ENCODE measurements around the gene OR2T33. TPM values are rescaled to one million over a fixed set of nuclear protein-coding genes. Genes with fewer than 3 reads are reported as not detected.
"Not testable (repeated sequence)": the region's sequence is repeated elsewhere in the genome, so short reads cannot be mapped to it uniquely, and the experiment has no call there.

OR2T33 gene, protein sequence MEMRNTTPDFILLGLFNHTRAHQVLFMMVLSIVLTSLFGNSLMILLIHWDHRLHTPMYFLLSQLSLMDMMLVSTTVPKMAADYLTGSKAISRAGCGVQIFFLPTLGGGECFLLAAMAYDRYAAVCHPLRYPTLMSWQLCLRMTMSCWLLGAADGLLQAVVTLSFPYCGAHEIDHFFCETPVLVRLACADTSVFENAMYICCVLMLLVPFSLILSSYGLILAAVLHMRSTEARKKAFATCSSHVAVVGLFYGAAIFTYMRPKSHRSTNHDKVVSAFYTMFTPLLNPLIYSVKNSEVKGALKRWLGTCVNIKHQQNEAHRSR
- total RNA-seq: not detected

DNA sequence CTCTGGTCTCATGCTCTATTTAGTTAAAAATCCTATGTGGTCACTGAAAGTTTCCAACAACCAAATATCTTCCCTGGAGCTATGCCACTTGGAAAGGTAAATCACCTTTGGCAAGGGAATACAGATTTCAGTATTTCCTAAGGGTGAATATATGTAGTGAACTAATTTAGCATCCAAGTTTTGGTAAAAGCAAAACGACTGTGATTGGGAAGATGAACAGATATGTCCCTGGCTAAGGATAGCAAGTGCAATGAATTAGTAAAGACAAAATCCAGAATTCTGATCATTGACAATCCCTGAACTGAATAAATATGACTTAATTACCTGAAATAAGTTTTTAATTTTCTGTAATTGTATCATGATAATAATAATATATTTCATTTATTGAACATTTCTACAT is at the start of gene OR2T33:
OR2T33 (minus strand) TSS at position 101 of the 400 bp plus-strand sequence. CDS start 4,162 bp downstream, outside the sequence.
- no peaks in the 10 kb centered on the region for H3K27me3 ChIP-seq (ENCODE audit: control insufficient read depth in 3 of 3, insufficient read depth in 3 of 3, low read length in 3 of 3)
- no peak within 1 kb of the TSS for H3K27ac ChIP-seq (ENCODE audit: low read depth, low read length)
- no peaks in the 10 kb centered on the region for H3K4me1 ChIP-seq (ENCODE audit: control insufficient read depth in 3 of 3, insufficient read depth in 3 of 3, low read length in 3 of 3)

DNA sequence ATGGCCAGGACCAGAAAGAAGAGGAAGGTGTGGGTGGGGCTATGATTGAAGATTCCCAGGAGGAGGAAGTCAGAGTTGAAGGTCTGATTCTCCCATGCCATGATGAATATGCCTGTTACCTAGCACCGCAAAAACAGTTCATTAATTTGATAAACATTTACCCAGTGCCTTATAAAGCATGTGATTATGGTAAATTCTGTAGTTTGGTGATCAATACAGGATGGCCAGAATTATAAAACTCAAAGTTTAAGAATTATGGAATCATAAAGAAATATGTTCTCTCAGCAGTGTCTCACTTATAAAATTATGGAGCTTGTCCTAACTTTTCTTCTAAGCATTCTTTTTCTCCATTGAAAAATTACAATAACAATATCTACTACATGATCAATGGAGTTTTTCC is 46.7 kb upstream of the OR2T33 start, which contains the start of gene OR2M7:
OR2M7 (minus strand) TSS at position 101 of the 400 bp plus-strand sequence; CDS start at position 101, 0 bp downstream.
- no peak within 1 kb of the TSS for H3K9ac ChIP-seq (ENCODE audit: low read depth in 1 of 3, low read length in 3 of 3)
- no peaks in the 10 kb centered on the region for H3K9me3 ChIP-seq (ENCODE audit: control insufficient read depth in 3 of 3, low read length in 3 of 3)

More for the DNA sequence above, at the start of gene OR2T33:
- no peak within 1 kb of the TSS for H3K9ac ChIP-seq (ENCODE audit: low read depth in 1 of 3, low read length in 3 of 3)
- no peak within 1 kb of the TSS for H3K4me3 ChIP-seq (ENCODE audit: low read length in 3 of 3)
- H3K36me3 ChIP-seq (ENCODE audit: control insufficient read depth in 3 of 3, insufficient read depth in 3 of 3, low read length in 3 of 3): no peaks in the 10 kb centered on the region
- H3K9me3 ChIP-seq (ENCODE audit: control insufficient read depth in 3 of 3, low read length in 3 of 3): no peaks in the 10 kb centered on the region

DNA sequence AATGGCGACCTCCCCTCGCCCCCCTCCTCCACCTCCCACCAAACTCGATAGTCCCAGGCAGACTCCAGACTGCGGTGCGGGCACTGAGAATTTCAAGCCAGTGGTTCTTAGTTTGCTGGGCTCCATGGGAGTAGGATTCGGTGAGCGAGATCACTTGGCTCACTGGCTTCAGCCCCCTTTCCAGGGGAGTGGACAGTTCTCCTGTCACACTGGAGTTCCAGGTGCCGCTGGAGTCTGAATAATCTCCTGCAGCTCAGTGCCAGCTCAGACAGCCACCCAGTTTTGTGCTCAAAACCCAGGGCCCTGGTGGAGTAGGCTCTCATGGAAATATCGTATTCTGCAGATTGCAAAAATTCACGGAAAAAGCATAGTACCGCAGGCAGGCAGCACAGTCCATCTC is 39.0 kb upstream of the OR2T33 start:
- Histone ChIP-seq H3K36me3 (ENCODE audit: control insufficient read depth in 3 of 3, insufficient read depth in 3 of 3, low read length in 3 of 3) (no peaks in the 10 kb centered on the region), H3K4me3 (ENCODE audit: low read length in 3 of 3) (no peak overlapping the region), H3K27me3 (ENCODE audit: control insufficient read depth in 3 of 3, insufficient read depth in 3 of 3, low read length in 3 of 3) (no peaks in the 10 kb centered on the region), H3K9ac (ENCODE audit: low read depth in 1 of 3, low read length in 3 of 3) (no peak overlapping the region), H3K27ac (ENCODE audit: low read depth, low read length) (no peak overlapping the region), H3K4me1 (ENCODE audit: control insufficient read depth in 3 of 3, insufficient read depth in 3 of 3, low read length in 3 of 3) (no peaks in the 10 kb centered on the region), H3K9me3 (ENCODE audit: control insufficient read depth in 3 of 3, low read length in 3 of 3) (no peaks in the 10 kb centered on the region)

More for the DNA sequence above, 46.7 kb upstream of the OR2T33 start, which contains the start of gene OR2M7:
- no peaks in the 10 kb centered on the region for H3K27me3 ChIP-seq (ENCODE audit: control insufficient read depth in 3 of 3, insufficient read depth in 3 of 3, low read length in 3 of 3)
- H3K36me3 ChIP-seq (ENCODE audit: control insufficient read depth in 3 of 3, insufficient read depth in 3 of 3, low read length in 3 of 3): no peaks in the 10 kb centered on the region
- no peak within 1 kb of the TSS for H3K27ac ChIP-seq (ENCODE audit: low read depth, low read length)
- H3K4me1 ChIP-seq (ENCODE audit: control insufficient read depth in 3 of 3, insufficient read depth in 3 of 3, low read length in 3 of 3): no peaks in the 10 kb centered on the region
- H3K4me3 ChIP-seq (ENCODE audit: low read length in 3 of 3): no peak within 1 kb of the TSS

DNA sequence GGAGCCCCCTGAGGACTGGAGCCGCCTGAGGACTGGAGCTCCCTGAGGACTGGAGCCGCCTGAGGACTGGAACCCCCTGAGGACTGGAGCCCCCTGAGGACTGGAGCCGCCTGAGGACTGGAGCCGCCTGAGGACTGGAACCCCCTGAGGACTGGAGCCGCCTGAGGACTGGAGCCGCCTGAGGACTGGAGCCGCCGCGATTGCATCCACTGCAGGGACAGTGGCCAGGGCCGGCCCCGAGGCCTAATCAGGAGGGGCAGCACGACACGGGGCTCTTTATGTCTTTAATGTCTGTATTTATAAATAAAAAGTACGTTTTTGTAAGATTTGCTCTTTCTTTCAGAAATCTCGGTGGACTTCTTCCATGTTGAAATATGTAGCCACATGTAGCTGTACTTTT is 29.0 kb upstream of the OR2T33 start:
- H3K4me3 ChIP-seq (ENCODE audit: low read length in 3 of 3); H3K27ac ChIP-seq (ENCODE audit: low read depth, low read length); H3K27me3 ChIP-seq (ENCODE audit: control insufficient read depth in 3 of 3, insufficient read depth in 3 of 3, low read length in 3 of 3); H3K9me3 ChIP-seq (ENCODE audit: control insufficient read depth in 3 of 3, low read length in 3 of 3); H3K4me1 ChIP-seq (ENCODE audit: control insufficient read depth in 3 of 3, insufficient read depth in 3 of 3, low read length in 3 of 3); H3K9ac ChIP-seq (ENCODE audit: low read depth in 1 of 3, low read length in 3 of 3); H3K36me3 ChIP-seq (ENCODE audit: control insufficient read depth in 3 of 3, insufficient read depth in 3 of 3, low read length in 3 of 3): not testable (repeated sequence)

DNA sequence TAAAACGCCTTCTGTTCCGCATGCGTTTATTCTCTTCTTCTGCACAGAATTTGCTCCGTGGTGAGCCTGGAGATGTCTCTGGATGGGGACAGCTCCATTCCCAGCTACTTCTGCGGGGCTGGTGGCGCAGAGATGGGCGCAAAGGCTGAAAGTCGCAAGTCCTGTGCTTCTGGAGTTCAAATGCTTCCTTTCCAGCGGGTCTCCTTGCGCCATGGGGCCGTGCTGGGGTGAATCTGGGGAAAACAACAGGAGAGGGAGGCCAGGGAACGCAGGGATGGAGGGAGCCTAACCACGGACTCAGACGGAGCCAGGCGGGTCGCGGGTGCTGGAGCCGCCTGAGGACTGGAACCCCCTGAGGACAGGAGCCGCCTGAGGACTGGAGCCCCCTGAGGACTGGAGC is 28.3 kb upstream of the OR2T33 start:
- Histone ChIP-seq H3K4me3 (ENCODE audit: low read length in 3 of 3) (no peak overlapping the region), H3K27ac (ENCODE audit: low read depth, low read length) (no peak overlapping the region), H3K9me3 (ENCODE audit: control insufficient read depth in 3 of 3, low read length in 3 of 3) (no peaks in the 10 kb centered on the region), H3K4me1 (ENCODE audit: control insufficient read depth in 3 of 3, insufficient read depth in 3 of 3, low read length in 3 of 3) (no peaks in the 10 kb centered on the region), H3K36me3 (ENCODE audit: control insufficient read depth in 3 of 3, insufficient read depth in 3 of 3, low read length in 3 of 3) (no peaks in the 10 kb centered on the region), H3K27me3 (ENCODE audit: control insufficient read depth in 3 of 3, insufficient read depth in 3 of 3, low read length in 3 of 3) (no peaks in the 10 kb centered on the region), H3K9ac (ENCODE audit: low read depth in 1 of 3, low read length in 3 of 3) (no peak overlapping the region)

DNA sequence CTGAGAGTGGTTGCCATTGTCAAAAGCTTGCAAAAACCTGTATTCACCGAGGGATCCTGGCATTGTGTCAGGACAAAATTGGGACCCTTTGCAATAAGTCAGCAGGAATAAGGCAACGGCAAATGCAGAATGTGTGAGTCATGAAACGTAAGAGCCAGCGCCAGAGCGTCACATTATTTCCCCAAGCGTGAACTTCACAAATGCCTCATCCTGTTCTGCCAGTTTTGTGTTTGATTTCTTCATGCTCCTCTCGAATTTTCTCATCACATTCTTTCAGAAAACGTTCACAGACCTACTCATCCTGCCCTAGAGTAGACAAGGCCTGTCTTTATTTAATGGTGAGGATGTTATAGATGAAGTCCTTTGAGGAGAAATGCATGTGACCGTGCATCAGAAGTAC is 27.9 kb upstream of the OR2T33 start:
- H3K4me1 ChIP-seq (ENCODE audit: control insufficient read depth in 3 of 3, insufficient read depth in 3 of 3, low read length in 3 of 3); H3K27ac ChIP-seq (ENCODE audit: low read depth, low read length); H3K27me3 ChIP-seq (ENCODE audit: control insufficient read depth in 3 of 3, insufficient read depth in 3 of 3, low read length in 3 of 3); H3K36me3 ChIP-seq (ENCODE audit: control insufficient read depth in 3 of 3, insufficient read depth in 3 of 3, low read length in 3 of 3); H3K4me3 ChIP-seq (ENCODE audit: low read length in 3 of 3); H3K9me3 ChIP-seq (ENCODE audit: control insufficient read depth in 3 of 3, low read length in 3 of 3); H3K9ac ChIP-seq (ENCODE audit: low read depth in 1 of 3, low read length in 3 of 3): not testable (repeated sequence)

DNA sequence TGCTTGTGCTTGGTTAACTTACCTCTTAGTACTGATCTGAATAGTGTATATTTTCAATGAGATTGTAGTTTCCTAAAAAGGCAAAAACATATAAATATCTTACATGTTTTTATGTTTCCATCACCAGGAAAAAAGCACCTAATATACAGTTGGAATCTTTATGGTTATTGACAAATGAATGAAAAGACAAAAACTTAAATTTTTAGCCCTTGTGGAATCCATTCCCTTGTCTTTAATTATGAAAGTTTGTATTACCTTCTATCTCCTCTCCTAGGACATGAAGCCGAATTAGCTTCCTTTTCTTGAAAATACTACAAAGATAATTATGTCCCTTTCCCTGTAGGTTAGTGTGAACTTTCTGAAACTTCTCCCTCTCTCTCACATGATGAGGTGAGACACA is 25.5 kb upstream of the OR2T33 start, which contains the start of gene OR2T12:
OR2T12 (minus strand) TSS at position 101 of the 400 bp plus-strand sequence. CDS start 7,846 bp downstream, outside the sequence.
- no peak within 1 kb of the TSS for H3K27ac ChIP-seq (ENCODE audit: low read depth, low read length)
- no peaks in the 10 kb centered on the region for H3K27me3 ChIP-seq (ENCODE audit: control insufficient read depth in 3 of 3, insufficient read depth in 3 of 3, low read length in 3 of 3)
- no peaks in the 10 kb centered on the region for H3K4me1 ChIP-seq (ENCODE audit: control insufficient read depth in 3 of 3, insufficient read depth in 3 of 3, low read length in 3 of 3)
- no peak within 1 kb of the TSS for H3K4me3 ChIP-seq (ENCODE audit: low read length in 3 of 3)
- no peaks in the 10 kb centered on the region for H3K9me3 ChIP-seq (ENCODE audit: control insufficient read depth in 3 of 3, low read length in 3 of 3)
- no peaks in the 10 kb centered on the region for H3K36me3 ChIP-seq (ENCODE audit: control insufficient read depth in 3 of 3, insufficient read depth in 3 of 3, low read length in 3 of 3)
- H3K9ac ChIP-seq (ENCODE audit: low read depth in 1 of 3, low read length in 3 of 3): no peak within 1 kb of the TSS

DNA sequence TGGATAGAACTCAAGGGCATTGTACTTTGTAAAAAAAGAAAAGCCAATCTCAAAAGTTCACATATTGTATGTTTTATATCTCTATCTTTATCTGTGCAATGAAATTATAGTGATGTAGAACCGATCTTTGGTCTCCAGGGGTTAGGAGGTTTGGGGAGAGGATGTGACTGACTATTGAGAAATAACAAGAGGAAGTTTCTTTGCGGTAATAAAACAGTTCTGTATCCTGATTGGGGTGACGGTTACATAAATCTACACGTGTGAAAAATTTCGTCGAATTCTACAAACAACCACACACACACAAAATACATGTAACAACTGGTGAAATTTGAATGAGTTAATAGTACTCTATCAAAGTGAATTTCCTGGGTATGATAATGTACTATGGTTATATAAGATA is 10.6 kb upstream of the OR2T33 start:
- Histone ChIP-seq H3K27ac (ENCODE audit: low read depth, low read length) (no peak overlapping the region), H3K4me3 (ENCODE audit: low read length in 3 of 3) (no peak overlapping the region), H3K9me3 (ENCODE audit: control insufficient read depth in 3 of 3, low read length in 3 of 3) (no peaks in the 10 kb centered on the region), H3K27me3 (ENCODE audit: control insufficient read depth in 3 of 3, insufficient read depth in 3 of 3, low read length in 3 of 3) (no peaks in the 10 kb centered on the region), H3K36me3 (ENCODE audit: control insufficient read depth in 3 of 3, insufficient read depth in 3 of 3, low read length in 3 of 3) (no peaks in the 10 kb centered on the region), H3K4me1 (ENCODE audit: control insufficient read depth in 3 of 3, insufficient read depth in 3 of 3, low read length in 3 of 3) (no peaks in the 10 kb centered on the region), H3K9ac (ENCODE audit: low read depth in 1 of 3, low read length in 3 of 3) (no peak overlapping the region)

DNA sequence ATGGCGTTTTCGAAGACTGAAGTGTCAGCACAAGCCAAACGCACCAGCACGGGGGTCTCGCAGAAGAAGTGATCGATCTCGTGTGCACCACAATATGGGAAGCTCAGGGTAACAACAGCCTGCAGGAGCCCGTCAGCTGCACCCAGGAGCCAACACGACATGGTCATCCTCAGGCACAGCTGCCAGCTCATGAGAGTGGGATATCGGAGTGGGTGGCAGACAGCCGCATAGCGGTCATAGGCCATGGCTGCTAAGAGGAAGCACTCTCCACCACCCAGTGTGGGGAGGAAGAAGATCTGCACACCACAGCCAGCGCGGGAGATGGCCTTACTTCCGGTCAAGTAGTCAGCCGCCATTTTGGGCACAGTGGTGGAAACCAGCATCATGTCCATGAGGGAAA is 4.6 kb downstream of the OR2T33 start:
- not testable (repeated sequence) for H3K36me3 ChIP-seq (ENCODE audit: control insufficient read depth in 3 of 3, insufficient read depth in 3 of 3, low read length in 3 of 3); H3K9ac ChIP-seq (ENCODE audit: low read depth in 1 of 3, low read length in 3 of 3); H3K27me3 ChIP-seq (ENCODE audit: control insufficient read depth in 3 of 3, insufficient read depth in 3 of 3, low read length in 3 of 3); H3K9me3 ChIP-seq (ENCODE audit: control insufficient read depth in 3 of 3, low read length in 3 of 3); H3K27ac ChIP-seq (ENCODE audit: low read depth, low read length); H3K4me3 ChIP-seq (ENCODE audit: low read length in 3 of 3); H3K4me1 ChIP-seq (ENCODE audit: control insufficient read depth in 3 of 3, insufficient read depth in 3 of 3, low read length in 3 of 3)

DNA sequence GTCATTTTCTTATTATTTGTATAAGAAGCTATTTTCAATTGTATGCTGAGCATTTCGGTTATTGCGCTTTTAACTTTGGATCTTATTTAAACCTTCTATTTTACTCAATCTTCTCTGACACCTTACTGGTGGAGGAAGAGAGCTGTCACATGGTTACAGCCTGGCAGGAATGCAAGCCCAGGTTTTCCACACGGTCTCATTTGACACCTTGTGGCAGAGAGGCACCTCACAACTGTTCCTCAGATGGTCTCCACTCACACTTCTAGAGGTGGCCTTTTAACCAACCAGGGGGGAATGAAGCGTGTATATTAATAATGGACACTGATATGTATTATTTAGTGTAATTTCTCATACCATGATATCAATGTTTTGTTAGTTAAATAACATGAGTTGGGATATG is 9.6 kb downstream of the OR2T33 start:
- H3K9ac ChIP-seq (ENCODE audit: low read depth in 1 of 3, low read length in 3 of 3): no peak overlapping the region
- H3K4me3 ChIP-seq (ENCODE audit: low read length in 3 of 3): no peak overlapping the region
- no peaks in the 10 kb centered on the region for H3K36me3 ChIP-seq (ENCODE audit: control insufficient read depth in 3 of 3, insufficient read depth in 3 of 3, low read length in 3 of 3)
- no peaks in the 10 kb centered on the region for H3K4me1 ChIP-seq (ENCODE audit: control insufficient read depth in 3 of 3, insufficient read depth in 3 of 3, low read length in 3 of 3)
- H3K27ac ChIP-seq (ENCODE audit: low read depth, low read length): no peak overlapping the region
- no peaks in the 10 kb centered on the region for H3K9me3 ChIP-seq (ENCODE audit: control insufficient read depth in 3 of 3, low read length in 3 of 3)
- H3K27me3 ChIP-seq (ENCODE audit: control insufficient read depth in 3 of 3, insufficient read depth in 3 of 3, low read length in 3 of 3): no peaks in the 10 kb centered on the region
